Type B pancreatic cell (in vitro differentiated cells): ENCODE measurements around the gene MSI2. TPM values are rescaled to one million over a fixed set of nuclear protein-coding genes. Genes with fewer than 3 reads are reported as not detected.

Experiments
- DNase-seq: peaks from one replicate; pipeline ENCODE4 v3.0.0; 2021; ENCODE audit warnings: mixed read lengths; ENCODE audit not compliant: unreplicated experiment; ENCODE audit errors: extremely low spot score
- H3K27ac Mint-ChIP-seq: 2 replicates; pipeline ENCODE4 v1.8.0; 2021; ENCODE audit warnings: mild to moderate bottlenecking, mixed read lengths
- H3K27me3 Mint-ChIP-seq: 2 replicates; pipeline ENCODE4 v1.8.0; 2021; ENCODE audit warnings: mixed read lengths
- H3K36me3 Mint-ChIP-seq: 2 replicates; pipeline ENCODE4 v1.8.0; 2021; ENCODE audit warnings: mixed read lengths
- H3K4me1 Mint-ChIP-seq: one replicate; pipeline ENCODE4 v1.8.0; 2021; ENCODE audit warnings: mixed read lengths; ENCODE audit not compliant: unreplicated experiment
- H3K4me3 Mint-ChIP-seq: 2 replicates; pipeline ENCODE4 v1.8.0; 2021; ENCODE audit warnings: mild to moderate bottlenecking, mixed read lengths
- H3K9me3 Mint-ChIP-seq: 2 replicates; pipeline ENCODE4 v1.8.0; 2021; ENCODE audit warnings: mixed read lengths
- CTCF ChIP-seq: fragments of 200-600 bp; sonication (generic); conservative IDR thresholded peaks from 2 replicates; pipeline ENCODE4 v1.5.0; 2021; ENCODE audit warnings: antibody characterized with exemption, mild to moderate bottlenecking
- total RNA-seq: library from RNA; stranded (reverse); gene quantifications from 2 replicates; pipeline ENCODE4 v1.2.1, GENCODE V29; 2021; ENCODE audit warnings: low replicate concordance

Gene MSI2
- total RNA-seq, 1 donor from 2014 or later: 158 TPM

- Mint-ChIP-seq H3K36me3 (no peaks in the 10 kb centered on the region), H3K4me1 (peaks cover 88% of the 10 kb centered on the region), H3K27me3 (no peaks in the 10 kb centered on the region), H3K4me3 (peak overlapping the region; percentile 39), H3K27ac (peak overlapping the region; percentile 71), H3K9me3 (no peaks in the 10 kb centered on the region)
- no peak for DNase-seq
- TF ChIP-seq CTCF: no peak
Observed at GRCh38 chr17:57545731-57546342, 289.5 kb downstream of the MSI2 start.

- H3K4me1 Mint-ChIP-seq: peaks cover 81% of the 10 kb centered on the region
- H3K27me3 Mint-ChIP-seq: no peaks in the 10 kb centered on the region
- H3K4me3 Mint-ChIP-seq: peak overlapping the region; percentile 55
- TF ChIP-seq CTCF: no peak
- H3K36me3 Mint-ChIP-seq: no peaks in the 10 kb centered on the region
- H3K9me3 Mint-ChIP-seq: no peaks in the 10 kb centered on the region
- no peak for DNase-seq
- peak overlapping the region; percentile 64 for H3K27ac Mint-ChIP-seq
Observed at GRCh38 chr17:57548421-57549410, 292.4 kb downstream of the MSI2 start.

GRCh38 chr17:57549468-57549867 lies 293.1 kb downstream of the MSI2 start:
- Mint-ChIP-seq H3K4me3 (peak overlapping the region; percentile 34), H3K4me1 (peaks cover 81% of the 10 kb centered on the region), H3K9me3 (no peaks in the 10 kb centered on the region), H3K36me3 (no peaks in the 10 kb centered on the region), H3K27ac (peak overlapping the region; percentile 29), H3K27me3 (no peaks in the 10 kb centered on the region)
- DNase-seq: no peak
- no peak for TF ChIP-seq CTCF

- H3K9me3 Mint-ChIP-seq: no peaks in the 10 kb centered on the region
- DNase-seq: no peak
- H3K4me1 Mint-ChIP-seq: peaks cover 81% of the 10 kb centered on the region
- TF ChIP-seq CTCF: no peak
- no peak overlapping the region for H3K4me3 Mint-ChIP-seq
- no peak overlapping the region for H3K27ac Mint-ChIP-seq
- no peaks in the 10 kb centered on the region for H3K27me3 Mint-ChIP-seq
- H3K36me3 Mint-ChIP-seq: no peaks in the 10 kb centered on the region
Observed at GRCh38 chr17:57550016-57550415, 293.7 kb downstream of the MSI2 start.

- Mint-ChIP-seq H3K9me3 (no peaks in the 10 kb centered on the region), H3K4me3 (peak overlapping the region; percentile 25), H3K4me1 (peaks cover 81% of the 10 kb centered on the region), H3K36me3 (no peaks in the 10 kb centered on the region), H3K27ac (no peak overlapping the region), H3K27me3 (no peaks in the 10 kb centered on the region)
- no peak for TF ChIP-seq CTCF
- DNase-seq: no peak
Observed at GRCh38 chr17:57550668-57551315, 294.5 kb downstream of the MSI2 start.
